OCI-LY3 (cell line): ENCODE measurements around the gene RAB8B.

Experiments used
- H2AFZ ChIP-seq: fragments of 200-600, 300-600 bp; shearing (Covaris generic); 2 replicates; pipeline ENCODE4 v1.6.0; 2014; ENCODE audit warnings: antibody characterized with exemption, low read depth, low read length
- H3K27ac ChIP-seq: fragments of 200-600, 300-600 bp; sonication (generic); 2 replicates; pipeline ENCODE4 v1.5.1; 2014; ENCODE audit warnings: mild to moderate bottlenecking, low read length, moderate library complexity, mixed read lengths
- H3K27me3 ChIP-seq: fragments of 200-600, 300-600 bp; sonication (generic); 2 replicates; pipeline ENCODE4 v1.6.1; 2014; ENCODE audit warnings: low read depth, low read length, mixed read lengths
- H3K36me3 ChIP-seq: fragments of 200-600, 300-600 bp; sonication (generic); replicated peaks from 2 replicates; pipeline ENCODE3; 2014; ENCODE audit warnings: low read depth, low read length, mixed read lengths
- H3K4me1 ChIP-seq: fragments of 300-600, 200-600 bp; sonication (generic); 2 replicates; pipeline ENCODE4 v1.6.1; 2014; ENCODE audit warnings: low read length, mixed read lengths
- H3K4me2 ChIP-seq: fragments of 200-600, 300-600 bp; sonication (generic); 2 replicates; pipeline ENCODE4 v1.6.1; 2014; ENCODE audit warnings: low read length, mixed read lengths
- H3K4me3 ChIP-seq: fragments of 300-600, 200-600 bp; sonication (generic); 2 replicates; pipeline ENCODE4 v1.5.1; 2014; ENCODE audit warnings: antibody characterized with exemption, mild to moderate bottlenecking, low read length, moderate library complexity
- H3K79me2 ChIP-seq: fragments of 300-600, 200-600 bp; shearing (Covaris generic); 2 replicates; pipeline ENCODE4 v1.6.1; 2014; ENCODE audit warnings: mild to moderate bottlenecking, low read length, mixed read lengths
- H3K9ac ChIP-seq: fragments of 300-600, 200-600 bp; shearing (Covaris generic); 2 replicates; pipeline ENCODE4 v1.6.0; 2014; ENCODE audit warnings: mild to moderate bottlenecking, low read length, moderate library complexity
- H3K9me3 ChIP-seq: fragments of 200-600, 300-600 bp; shearing (Covaris generic); 2 replicates; pipeline ENCODE4 v1.6.1; 2014; ENCODE audit warnings: low read length, mixed read lengths; ENCODE audit not compliant: insufficient read depth
- H4K20me1 ChIP-seq: fragments of 200-600, 300-600 bp; sonication (generic); 2 replicates; pipeline ENCODE4 v1.6.1; 2016; ENCODE audit warnings: low read length, mixed read lengths; ENCODE audit not compliant: insufficient read depth
- EZH2phosphoT487 ChIP-seq: fragments of 200-600 bp; shearing (Covaris generic); IDR thresholded peaks from 2 replicates; pipeline ENCODE4 v1.6.1; 2018; ENCODE audit warnings: antibody characterized with exemption, mixed run types, low read depth
- TF ChIP-seq, protein P1 (sequence below): fragments of 200-600, 300-600 bp; sonication (generic); IDR thresholded peaks from 2 replicates; pipeline ENCODE4 v1.5.1; 2014; ENCODE audit warnings: antibody characterized with exemption, low read length, low read depth

Gene RAB8B

DNA sequence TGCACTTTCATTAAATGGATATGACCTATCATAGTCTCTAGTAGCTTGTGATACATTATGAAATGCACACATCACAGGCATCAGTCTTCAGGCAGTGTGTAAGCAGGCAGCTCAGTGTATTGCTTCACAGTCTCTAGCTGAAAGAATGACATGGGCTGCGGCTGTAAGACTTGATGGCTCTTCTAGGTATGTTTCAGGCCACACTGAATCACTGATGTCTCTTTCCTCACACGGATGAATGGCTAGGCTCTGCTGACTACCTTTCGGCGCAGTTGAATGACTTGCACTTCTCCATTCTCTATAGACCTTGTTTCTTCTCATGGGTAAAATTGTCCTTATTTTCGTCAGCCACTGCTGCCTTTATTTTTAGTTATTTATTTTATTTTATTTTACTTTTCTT is 103.4 kb downstream of the RAB8B start:
- no peaks in the 10 kb centered on the region for H4K20me1 ChIP-seq

DNA sequence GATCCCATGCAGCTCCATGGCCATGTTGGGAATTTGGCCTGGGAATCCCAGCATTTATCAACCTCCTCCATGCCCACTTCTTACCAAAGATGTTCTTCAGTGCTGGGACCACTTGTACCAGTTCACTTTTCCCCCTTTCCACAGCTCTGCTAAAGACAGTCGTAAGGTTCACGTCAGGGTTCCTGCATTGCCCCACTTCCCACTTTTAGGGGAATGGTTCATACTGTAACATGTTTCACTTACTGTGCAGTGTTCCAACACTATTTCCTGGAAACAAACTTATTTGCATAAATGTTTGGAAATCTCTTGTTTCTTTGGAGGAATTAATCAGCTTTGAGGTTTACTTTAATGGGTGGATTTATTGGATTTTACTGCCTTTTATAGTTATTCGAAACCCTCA is 105.0 kb downstream of the RAB8B start:
- Histone ChIP-seq H3K36me3 (peaks cover 2% of the 10 kb centered on the region), H3K27me3 (no peaks in the 10 kb centered on the region), H3K9ac (no peak overlapping the region), H4K20me1 (no peaks in the 10 kb centered on the region), H3K79me2 (no peaks in the 10 kb centered on the region), H2AFZ (no peak overlapping the region), H3K4me1 (peaks cover 2% of the 10 kb centered on the region; the same call in 1 of the 2 replicates), H3K27ac (no peak overlapping the region), H3K4me3 (no peak overlapping the region), H3K4me2 (no peak overlapping the region), H3K9me3 (no peaks in the 10 kb centered on the region)
- TF ChIP-seq EZH2phosphoT487: no peak
- TF ChIP-seq, protein P1, sequence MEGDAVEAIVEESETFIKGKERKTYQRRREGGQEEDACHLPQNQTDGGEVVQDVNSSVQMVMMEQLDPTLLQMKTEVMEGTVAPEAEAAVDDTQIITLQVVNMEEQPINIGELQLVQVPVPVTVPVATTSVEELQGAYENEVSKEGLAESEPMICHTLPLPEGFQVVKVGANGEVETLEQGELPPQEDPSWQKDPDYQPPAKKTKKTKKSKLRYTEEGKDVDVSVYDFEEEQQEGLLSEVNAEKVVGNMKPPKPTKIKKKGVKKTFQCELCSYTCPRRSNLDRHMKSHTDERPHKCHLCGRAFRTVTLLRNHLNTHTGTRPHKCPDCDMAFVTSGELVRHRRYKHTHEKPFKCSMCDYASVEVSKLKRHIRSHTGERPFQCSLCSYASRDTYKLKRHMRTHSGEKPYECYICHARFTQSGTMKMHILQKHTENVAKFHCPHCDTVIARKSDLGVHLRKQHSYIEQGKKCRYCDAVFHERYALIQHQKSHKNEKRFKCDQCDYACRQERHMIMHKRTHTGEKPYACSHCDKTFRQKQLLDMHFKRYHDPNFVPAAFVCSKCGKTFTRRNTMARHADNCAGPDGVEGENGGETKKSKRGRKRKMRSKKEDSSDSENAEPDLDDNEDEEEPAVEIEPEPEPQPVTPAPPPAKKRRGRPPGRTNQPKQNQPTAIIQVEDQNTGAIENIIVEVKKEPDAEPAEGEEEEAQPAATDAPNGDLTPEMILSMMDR: no peak

More for the DNA sequence above, 103.4 kb downstream of the RAB8B start:
- no peak overlapping the region for H3K27ac ChIP-seq
- H3K4me3 ChIP-seq: no peak overlapping the region
- H3K27me3 ChIP-seq: no peaks in the 10 kb centered on the region
- peaks cover 5% of the 10 kb centered on the region; the same call in 1 of the 2 replicates for H3K4me1 ChIP-seq
- no peaks in the 10 kb centered on the region for H3K9me3 ChIP-seq
- H3K9ac ChIP-seq: no peak overlapping the region
- no peak overlapping the region for H2AFZ ChIP-seq
- H3K4me2 ChIP-seq: no peak overlapping the region
- no peaks in the 10 kb centered on the region for H3K79me2 ChIP-seq
- no peak for TF ChIP-seq EZH2phosphoT487
- TF ChIP-seq, protein P1: no peak
- H3K36me3 ChIP-seq: peaks cover 2% of the 10 kb centered on the region

DNA sequence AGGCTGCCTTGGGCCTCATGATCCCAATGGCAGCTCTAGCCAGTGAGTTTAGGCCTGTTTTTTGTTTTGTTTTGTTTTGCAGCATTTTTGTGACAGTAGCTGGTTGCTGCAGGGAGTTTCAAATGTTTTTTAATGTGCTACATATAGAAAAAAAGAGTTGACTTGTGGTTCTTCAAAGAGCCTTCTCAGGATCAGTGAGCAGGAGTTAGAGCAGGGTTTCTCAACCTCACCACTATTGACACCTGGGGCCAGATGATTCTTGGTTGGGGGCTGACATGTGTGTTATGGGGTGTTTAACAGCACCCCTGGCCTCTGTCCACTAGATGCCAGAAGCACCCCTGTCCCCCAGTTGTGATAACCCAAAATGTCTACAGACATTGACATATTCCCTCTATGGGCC is 105.9 kb downstream of the RAB8B start:
- no peak overlapping the region for H3K9ac ChIP-seq
- H3K79me2 ChIP-seq: no peaks in the 10 kb centered on the region
- H3K9me3 ChIP-seq: no peaks in the 10 kb centered on the region
- H3K36me3 ChIP-seq: peaks cover 2% of the 10 kb centered on the region
- no peak overlapping the region for H3K4me2 ChIP-seq
- peaks cover 2% of the 10 kb centered on the region; the same call in 1 of the 2 replicates for H3K4me1 ChIP-seq
- H3K4me3 ChIP-seq: no peak overlapping the region
- H3K27ac ChIP-seq: no peak overlapping the region
- no peaks in the 10 kb centered on the region for H4K20me1 ChIP-seq
- no peaks in the 10 kb centered on the region for H3K27me3 ChIP-seq
- no peak for TF ChIP-seq EZH2phosphoT487
- H2AFZ ChIP-seq: no peak overlapping the region

DNA sequence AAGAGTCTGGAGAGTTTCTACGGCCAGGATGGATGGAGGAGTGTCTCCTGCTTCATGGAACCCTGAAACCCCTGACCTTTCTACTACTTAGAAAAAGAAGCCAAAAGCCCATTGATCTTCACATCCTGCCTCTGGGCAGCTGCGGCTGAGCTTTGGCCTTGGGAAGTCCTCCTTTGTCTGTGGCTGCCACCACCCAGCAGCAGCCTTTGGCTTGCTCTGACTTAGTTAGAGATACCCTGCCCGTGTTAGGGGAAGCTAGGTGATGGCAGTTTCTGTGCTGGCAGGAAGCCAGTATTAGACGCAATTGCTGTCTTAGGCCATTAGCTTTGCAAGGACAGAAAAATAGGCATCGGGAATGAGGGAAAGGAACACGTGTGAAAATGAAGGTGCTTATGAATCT is 106.8 kb downstream of the RAB8B start:
- H3K9ac ChIP-seq: no peak overlapping the region
- no peaks in the 10 kb centered on the region for H3K27me3 ChIP-seq
- H4K20me1 ChIP-seq: no peaks in the 10 kb centered on the region
- peaks cover 2% of the 10 kb centered on the region for H3K36me3 ChIP-seq
- TF ChIP-seq, protein P1: no peak
- TF ChIP-seq EZH2phosphoT487: no peak
- H2AFZ ChIP-seq: no peak overlapping the region
- no peak overlapping the region for H3K4me2 ChIP-seq
- no peak overlapping the region for H3K4me3 ChIP-seq
- H3K27ac ChIP-seq: no peak overlapping the region
- no peaks in the 10 kb centered on the region for H3K9me3 ChIP-seq
- H3K79me2 ChIP-seq: no peaks in the 10 kb centered on the region
- H3K4me1 ChIP-seq: peaks cover 8% of the 10 kb centered on the region
